BLaER1 treated with 17β-estradiol and CSF1 and Interleukin-3, amounts not matched to agents 10 nM and 100 nM (cell line): ENCODE data around the gene IGLON5.

ENCODE experiments used
- H3K27ac ChIP-seq, 11 experiments: shearing (Covaris generic); formaldehyde crosslinking; 2 replicates each; pipeline ENCODE4 v1.8.1; 2022
- H3K27me3 ChIP-seq, 11 experiments: shearing (Covaris generic); formaldehyde crosslinking; 2 replicates each; pipeline ENCODE4 v1.8.1; 2022
- H3K36me3 ChIP-seq, 11 experiments: shearing (Covaris generic); formaldehyde crosslinking; 2 replicates each; pipeline ENCODE4 v1.8.1; 2022
- H3K4me1 ChIP-seq, 10 experiments: shearing (Covaris generic); formaldehyde crosslinking; 2 replicates each; pipeline ENCODE4 v1.8.1; 2022
- H3K4me2 ChIP-seq, 11 experiments: shearing (Covaris generic); formaldehyde crosslinking; 2 replicates each; pipeline ENCODE4 v1.8.1; 2022
- H3K4me3 ChIP-seq, 10 experiments: shearing (Covaris generic); formaldehyde crosslinking; 2 replicates each; pipeline ENCODE4 v1.8.1; 2022
- H3K9ac ChIP-seq, 11 experiments: shearing (Covaris generic); formaldehyde crosslinking; 2 replicates each; pipeline ENCODE4 v1.8.1; 2022
- H3K9me3 ChIP-seq, 11 experiments: shearing (Covaris generic); formaldehyde crosslinking; replicated peaks in 1 of 11; 2 replicates each; pipeline ENCODE4 v1.8.1; 2022
- H4K20me1 ChIP-seq, 11 experiments: shearing (Covaris generic); formaldehyde crosslinking; 2 replicates each; pipeline ENCODE4 v1.8.1; 2022
- Cebpa-rat ChIP-seq, 11 experiments: shearing (Covaris generic); IDR thresholded peaks; 2 replicates each; pipeline ENCODE4 v1.8.1; 2022

Gene IGLON5

GRCh38 chr19:51356159-51356801, 44.8 kb downstream of the IGLON5 start:
- Histone ChIP-seq H3K4me2 (no peak overlapping the region), H3K4me3 (no peak overlapping the region), H3K9ac (no peak overlapping the region), H4K20me1 (peaks cover 0 to 8% (median 0%) of the 10 kb centered on the region in 11 experiments; a peak in 3 of 22 replicates), H3K27ac (no peak overlapping the region), H3K27me3 (no peaks in the 10 kb centered on the region), H3K36me3 (peaks cover 8 to 37% (median 19%) of the 10 kb centered on the region in 11 experiments), H3K4me1 (peaks cover 4 to 13% (median 7%) of the 10 kb centered on the region in 10 experiments; a peak in 10 of 20 replicates), H3K9me3 (no peaks in the 10 kb centered on the region; a peak in 1 of 22 replicates)
- TF ChIP-seq Cebpa-rat (IDR thresholded peaks at IDR 0.05), result no peak

GRCh38 chr19:51357952-51358351, 46.5 kb downstream of the IGLON5 start:
- Histone ChIP-seq H3K4me2 (peak overlapping the region in 2 of 11 experiments; percentile 5 to 31; a peak in 4 of 22 replicates), H3K9me3 (no peaks in the 10 kb centered on the region), H3K4me1 (peaks cover 15 to 30% (median 21%) of the 10 kb centered on the region in 10 experiments), H3K27me3 (no peaks in the 10 kb centered on the region), H3K9ac (0 out of 22 replicates have a peak overlapping the region, but pooled peaks of 1 of the 11 experiments have one; percentile 4), H4K20me1 (peaks cover 0 to 8% (median 0%) of the 10 kb centered on the region in 11 experiments; a peak in 4 of 22 replicates), H3K27ac (no peak overlapping the region), H3K4me3 (no peak overlapping the region), H3K36me3 (peaks cover 0 to 21% (median 5%) of the 10 kb centered on the region in 11 experiments; a peak in 11 of 22 replicates)
- no peak for TF ChIP-seq Cebpa-rat (IDR thresholded peaks at IDR 0.05)

GRCh38 chr19:51359294-51359693, 47.9 kb downstream of the IGLON5 start:
- H3K27me3 ChIP-seq, result no peaks in the 10 kb centered on the region
- peaks cover 0 to 13% (median 5%) of the 10 kb centered on the region in 11 experiments; a peak in 9 of 22 replicates for H3K36me3 ChIP-seq
- H3K9me3 ChIP-seq, result no peaks in the 10 kb centered on the region
- no peak overlapping the region for H3K27ac ChIP-seq
- no peak overlapping the region for H3K4me2 ChIP-seq
- H4K20me1 ChIP-seq, result peaks cover 0 to 11% (median 0%) of the 10 kb centered on the region in 11 experiments; a peak in 4 of 22 replicates
- peaks cover 25 to 43% (median 32%) of the 10 kb centered on the region in 10 experiments for H3K4me1 ChIP-seq
- no peak overlapping the region for H3K4me3 ChIP-seq
- TF ChIP-seq Cebpa-rat (IDR thresholded peaks at IDR 0.05), result no peak
- H3K9ac ChIP-seq, result peak overlapping the region in 1 of 11 experiments; percentile 31; a peak in 1 of 22 replicates

GRCh38 chr19:51361239-51361638, 49.8 kb downstream of the IGLON5 start:
- Histone ChIP-seq H3K9ac (0 out of 22 replicates have a peak overlapping the region, but pooled peaks of 2 of the 11 experiments have one; percentile 9 to 19), H3K27ac (peak overlapping the region in 3 of 11 experiments; percentile 2 to 28 (median 25); a peak in 2 of 22 replicates), H3K4me3 (no peak overlapping the region), H3K4me1 (peaks cover 39 to 57% (median 46%) of the 10 kb centered on the region in 10 experiments), H4K20me1 (peaks cover 0 to 9% (median 0%) of the 10 kb centered on the region in 11 experiments; a peak in 3 of 22 replicates), H3K4me2 (no peak overlapping the region; a peak in 1 of 22 replicates), H3K36me3 (peaks cover 0 to 12% (median 3%) of the 10 kb centered on the region in 11 experiments; a peak in 9 of 22 replicates), H3K9me3 (no peaks in the 10 kb centered on the region), H3K27me3 (no peaks in the 10 kb centered on the region)
- no peak for TF ChIP-seq Cebpa-rat (IDR thresholded peaks at IDR 0.05)

GRCh38 chr19:51364200-51365106, 53.0 kb downstream of the IGLON5 start:
- Histone ChIP-seq H3K9me3 (no peaks in the 10 kb centered on the region), H3K27me3 (no peaks in the 10 kb centered on the region), H3K27ac (peak overlapping the region in 7 of 11 experiments; percentile 6 to 39 (median 24); a peak in 6 of 22 replicates), H3K4me3 (no peak overlapping the region; a peak in 2 of 20 replicates), H3K4me2 (peak overlapping the region; percentile 80 to 99 (median 94)), H3K4me1 (peaks cover 49 to 61% (median 55%) of the 10 kb centered on the region in 10 experiments), H3K9ac (peak overlapping the region in 9 of 11 experiments; percentile 19 to 51 (median 43); a peak in 12 of 22 replicates), H4K20me1 (peaks cover 0 to 6% (median 0%) of the 10 kb centered on the region in 11 experiments; a peak in 3 of 22 replicates), H3K36me3 (peaks cover 0 to 5% (median 0%) of the 10 kb centered on the region in 11 experiments; a peak in 1 of 22 replicates)
- no peak for TF ChIP-seq Cebpa-rat (IDR thresholded peaks at IDR 0.05)

GRCh38 chr19:51365211-51365964, 53.9 kb downstream of the IGLON5 start:
- Histone ChIP-seq H3K4me3 (peak overlapping the region; percentile 67 to 87 (median 80)), H3K4me2 (peak overlapping the region; percentile 80 to 99 (median 94)), H4K20me1 (peaks cover 0 to 6% (median 0%) of the 10 kb centered on the region in 11 experiments; a peak in 3 of 22 replicates), H3K27me3 (no peaks in the 10 kb centered on the region), H3K9me3 (no peaks in the 10 kb centered on the region), H3K36me3 (peaks cover 0 to 6% (median 0%) of the 10 kb centered on the region in 11 experiments; a peak in 1 of 22 replicates), H3K4me1 (peaks cover 59 to 70% (median 64%) of the 10 kb centered on the region in 10 experiments), H3K27ac (peak overlapping the region; percentile 82 to 99 (median 95)), H3K9ac (peak overlapping the region; percentile 86 to 97 (median 93))
- no peak for TF ChIP-seq Cebpa-rat (IDR thresholded peaks at IDR 0.05)

- Histone ChIP-seq H3K36me3 (peaks cover 0 to 5% (median 0%) of the 10 kb centered on the region in 11 experiments; a peak in 1 of 22 replicates), H4K20me1 (peaks cover 0 to 6% (median 0%) of the 10 kb centered on the region in 11 experiments; a peak in 3 of 22 replicates), H3K4me3 (peak within 1 kb of the TSS; percentile 67 to 87 (median 80)), H3K27me3 (no peaks in the 10 kb centered on the region), H3K9me3 (no peaks in the 10 kb centered on the region), H3K4me2 (peak within 1 kb of the TSS; percentile 95 to 100 (median 98)), H3K4me1 (peaks cover 64 to 76% (median 70%) of the 10 kb centered on the region in 10 experiments), H3K27ac (peak within 1 kb of the TSS; percentile 82 to 99 (median 95)), H3K9ac (peak within 1 kb of the TSS; percentile 86 to 97 (median 93))
- TF ChIP-seq Cebpa-rat (IDR thresholded peaks at IDR 0.05), result no peak
Measured at GRCh38 chr19:51365965-51366388, 54.5 kb downstream of the IGLON5 start, which contains the start of gene ETFB. Gene ETFB, minus strand, starts transcription at chr19:51366388. Its CDS starts 62 bp downstream, at chr19:51366326.
